Transverse colon (tissue), 4 donors: Measurements from ENCODE around the gene APIP. TPM values are rescaled to one million over a fixed set of nuclear protein-coding genes. Genes with fewer than 3 reads are reported as not detected.

Experiments used
- DNase-seq: peaks from one replicate; pipeline ENCODE4 v3.0.0-alpha.2; 2019
- H3K27ac ChIP-seq, 4 donors: fragments of 200-600 bp; sonication (generic); 2 replicates each; pipeline ENCODE4 v1.5.1; 2016 to 2018; ENCODE audit warnings: inconsistent platforms in 4 of 4
- H3K27me3 ChIP-seq: fragments of 200-600 bp; sonication (generic); 2 replicates; pipeline ENCODE4 v1.5.1; 2017; ENCODE audit warnings: inconsistent platforms
- H3K36me3 ChIP-seq, 4 donors: fragments of 200-600 bp; sonication (generic); 2 replicates each; pipeline ENCODE4 v1.5.1; 2017 to 2019; ENCODE audit warnings: inconsistent platforms in 4 of 4
- H3K4me1 ChIP-seq, 4 donors: fragments of 200-600 bp; sonication (generic); 2 replicates each; pipeline ENCODE4 v1.5.1; 2017 to 2020; ENCODE audit warnings: inconsistent platforms in 4 of 4
- H3K4me3 ChIP-seq, 4 donors: fragments of 200-600 bp; sonication (generic); 1 replicate in 1 of 4; 2 replicates in 3 of 4; pipeline versions ENCODE4 v1.5.1 to v1.6.1; 2017 to 2019; ENCODE audit warnings: inconsistent platforms in 4 of 4
- H3K9me3 ChIP-seq, 2 donors: fragments of 200-600 bp; sonication (generic); 2 replicates each; pipeline ENCODE4 v1.5.1; 2017 to 2019; ENCODE audit warnings: inconsistent platforms in 2 of 2
- CTCF ChIP-seq, 5 experiments: fragments of 200-600 bp in 3 of 5; fragments of 450-650 bp in 2 of 5; sonication (generic) in 3 of 5; IDR thresholded peaks; 1 replicate in 2 of 5; 2 replicates in 3 of 5; pipeline ENCODE4 v1.5.1; 2016 to 2017; ENCODE audit warnings: antibody characterized with exemption in 5 of 5, inconsistent platforms in 3 of 5, mild to moderate bottlenecking in 2 of 5, moderate library complexity in 1 of 5
- EP300 ChIP-seq: sonication (generic); formaldehyde crosslinking; IDR thresholded peaks from one replicate; pipeline ENCODE4 v1.6.1; 2017; ENCODE audit warnings: antibody characterized with exemption, low read depth
- POLR2A ChIP-seq: fragments of 450-650 bp; IDR thresholded peaks from one replicate; pipeline ENCODE4 v1.6.1; 2016; ENCODE audit warnings: antibody characterized with exemption, mild to moderate bottlenecking, moderate library complexity
- POLR2AphosphoS5 ChIP-seq, 3 donors: sonication (generic); formaldehyde crosslinking; IDR thresholded peaks; one replicate each; pipeline ENCODE4 v1.6.1; 2016; ENCODE audit warnings: antibody characterized with exemption in 3 of 3
- WGBS, 2 donors: methylation state at CpG; one replicate each; pipeline ENCODE4 v1.1.5; 2018; ENCODE audit warnings: low coverage in 1 of 2; 5-methylcytosine and 5-hydroxymethylcytosine counted together
- in situ Hi-C, 4 donors: fragments of 200-750 bp; cut with MboI; loops; one replicate each; pipeline versions ENCODE4 v1.15.0 to v1.15.1; 2017; ENCODE audit warnings: low sequenced_read_pairs in 3 of 4, low pct_ligation_motif_present in 1 of 4, low pct_unique_long_range_greater_than_20kb in 1 of 4
- intact Hi-C: fragments of 100-400 bp; cut with DNase I; formaldehyde crosslinking; loops from one replicate; pipeline ENCODE4 v1.15.1; 2023; ENCODE audit warnings: low total_unique reads
- total RNA-seq, 4 donors: library from RNA; depleted of rRNA; stranded (reverse); fragments of >200 nt; gene quantifications; one replicate each; pipeline ENCODE4 v1.1.0, GENCODE V29; 2016

The APIP gene
- total RNA-seq, 4 donors from 2014 or later: 9.2 to 44.3 (median 14.6) TPM

GRCh38 chr11:34904421-34904955 is 11.7 kb downstream of the APIP start:
- in situ Hi-C loops: no loop called here
- Histone ChIP-seq H3K4me1 (no peaks in the 10 kb centered on the region), H3K4me3 (no peak overlapping the region), H3K9me3 (peaks cover 20 to 22% of the 10 kb centered on the region in 2 donors), H3K27ac (no peak overlapping the region), H3K36me3 (no peaks in the 10 kb centered on the region), H3K27me3 (no peaks in the 10 kb centered on the region)
- no peak for TF ChIP-seq CTCF (IDR thresholded peaks at IDR 0.05)
- no peak for DNase-seq
- WGBS, 2 donors: 86 to 90% methylated on average over 2 to 3 of the region's 3 CpGs
- intact Hi-C loops: no loop called here

GRCh38 chr11:34899633-34900016 is 16.6 kb downstream of the APIP start:
- peaks cover 29 to 38% of the 10 kb centered on the region in 2 donors for H3K9me3 ChIP-seq
- TF ChIP-seq CTCF (IDR thresholded peaks at IDR 0.05) (no peak), POLR2A (no peak), EP300 (no peak), POLR2AphosphoS5 (IDR thresholded peaks at IDR 0.05) (no peak)
- H3K27ac ChIP-seq: no peak overlapping the region
- intact Hi-C loops (loop anchor here (2.0 kb wide), 1 partner anchor 299 kb away; no protein-coding TSS in a partner anchor), in situ Hi-C loops (loop anchor here in 3 of 4 donors (10.0 to 25.0 kb wide), 3 partner anchors 312 to 385 kb away; partner anchors contain the start of gene ELF5 (in 1 of the 3))
- H3K36me3 ChIP-seq: no peaks in the 10 kb centered on the region
- DNase-seq: no peak
- no peaks in the 10 kb centered on the region for H3K4me1 ChIP-seq
- 84 to 90% methylated on average over 4 to 5 of the region's 5 CpGs for WGBS, 2 donors
- no peaks in the 10 kb centered on the region for H3K27me3 ChIP-seq
- no peak overlapping the region for H3K4me3 ChIP-seq

GRCh38 chr11:34898474-34898873 is 17.7 kb downstream of the APIP start:
- intact Hi-C loops: loop anchor here (2.0 kb wide), 1 partner anchor 298 kb away; no protein-coding TSS in a partner anchor

More at GRCh38 chr11:34898474-34898873, 17.7 kb downstream of the APIP start:
- no peak for DNase-seq
- Histone ChIP-seq H3K36me3 (no peaks in the 10 kb centered on the region), H3K4me3 (no peak overlapping the region), H3K4me1 (no peaks in the 10 kb centered on the region), H3K9me3 (peaks cover 29 to 38% of the 10 kb centered on the region in 2 donors), H3K27ac (no peak overlapping the region), H3K27me3 (no peaks in the 10 kb centered on the region)
- in situ Hi-C loops: loop anchor here in 3 of 4 donors (10.0 to 25.0 kb wide), 3 partner anchors 311 to 384 kb away; partner anchors contain the start of gene ELF5 (in 1 of the 3)
- no peak for TF ChIP-seq POLR2AphosphoS5 (IDR thresholded peaks at IDR 0.05)
- no peak for TF ChIP-seq EP300
- TF ChIP-seq POLR2A: no peak
- no peak for TF ChIP-seq CTCF (IDR thresholded peaks at IDR 0.05)
- 89 to 95% methylated on average over 5 to 9 of the region's 10 CpGs for WGBS, 2 donors
